H9 (cell line): ENCODE results near the gene COL18A1. TPM values are rescaled to one million over a fixed set of nuclear protein-coding genes. Genes with fewer than 3 reads are reported as not detected.

ENCODE experiments used
- DNase-seq: peaks from one replicate; pipeline ENCODE4 v3.0.0-alpha.2; 2017
- H2AFZ ChIP-seq: one replicate; pipeline ENCODE4 v1.6.1; 2013; ENCODE audit warnings: mild to moderate bottlenecking, low read length, control low read depth, moderate library complexity
- H2AK5ac ChIP-seq: 2 replicates; pipeline ENCODE4 v1.6.1; 2013; ENCODE audit warnings: low read length, control low read depth, mixed read lengths; ENCODE audit not compliant: insufficient read length
- H2BK120ac ChIP-seq: one replicate; pipeline ENCODE4 v1.6.1; 2013; ENCODE audit warnings: low read depth, mild to moderate bottlenecking, low read length, control low read depth, inconsistent platforms; ENCODE audit not compliant: poor library complexity, severe bottlenecking
- H2BK12ac ChIP-seq: 2 replicates; pipeline ENCODE4 v1.6.1; 2013; ENCODE audit warnings: low read length, control low read depth, mixed read lengths, low read depth; ENCODE audit not compliant: insufficient read length
- H2BK15ac ChIP-seq: 2 replicates; pipeline ENCODE4 v1.6.1; 2013; ENCODE audit warnings: low read depth, low read length, control low read depth
- H2BK20ac ChIP-seq: one replicate; pipeline ENCODE4 v1.6.1; 2013; ENCODE audit warnings: low read depth, mild to moderate bottlenecking, low read length, control low read depth, inconsistent platforms; ENCODE audit not compliant: poor library complexity, severe bottlenecking
- H2BK5ac ChIP-seq: 2 replicates; pipeline ENCODE4 v1.6.1; 2013; ENCODE audit warnings: low read length, control low read depth, mixed read lengths; ENCODE audit not compliant: insufficient read length
- H3K14ac ChIP-seq: 2 replicates; pipeline ENCODE4 v1.6.1; 2013; ENCODE audit warnings: low read length, control low read depth; ENCODE audit not compliant: insufficient read depth
- H3K18ac ChIP-seq: 2 replicates; pipeline ENCODE4 v1.6.1; 2013; ENCODE audit warnings: low read depth, mild to moderate bottlenecking, mixed read lengths, low read length, control low read depth; ENCODE audit not compliant: insufficient read length
- H3K23ac ChIP-seq: 2 replicates; pipeline ENCODE4 v1.6.1; 2013; ENCODE audit warnings: low read length, control low read depth, mixed read lengths, low read depth; ENCODE audit not compliant: insufficient read length
- H3K23me2 ChIP-seq: 2 replicates; pipeline ENCODE4 v1.6.1; 2013; ENCODE audit warnings: low read depth, mild to moderate bottlenecking, mixed read lengths, low read length, control low read depth; ENCODE audit not compliant: insufficient read length, poor library complexity, severe bottlenecking
- H3K27ac ChIP-seq: 2 replicates; pipeline ENCODE4 v1.5.1; 2013; ENCODE audit warnings: low read length, control low read depth, mixed read lengths, low read depth; ENCODE audit not compliant: insufficient read length
- H3K27me3 ChIP-seq: 2 replicates; pipeline ENCODE4 v1.6.1; 2013; ENCODE audit warnings: low read length, control low read depth, inconsistent platforms; ENCODE audit not compliant: insufficient read depth
- H3K4ac ChIP-seq: 2 replicates; pipeline ENCODE4 v1.6.1; 2013; ENCODE audit warnings: low read depth, mild to moderate bottlenecking, control low read depth, inconsistent platforms, low read length, moderate library complexity
- H3K4me1 ChIP-seq: 2 replicates; pipeline ENCODE4 v1.6.1; 2013; ENCODE audit warnings: low read length, control low read depth, inconsistent platforms; ENCODE audit not compliant: insufficient read depth
- H3K4me2 ChIP-seq: 2 replicates; pipeline ENCODE4 v1.6.1; 2013; ENCODE audit warnings: low read length, control low read depth, mixed read lengths; ENCODE audit not compliant: insufficient read length, insufficient read depth
- H3K56ac ChIP-seq: 2 replicates; pipeline ENCODE4 v1.6.1; 2013; ENCODE audit warnings: low read depth, mild to moderate bottlenecking, mixed read lengths, low read length, control low read depth; ENCODE audit not compliant: insufficient read length
- H3K79me1 ChIP-seq: 2 replicates; pipeline ENCODE4 v1.6.1; 2013; ENCODE audit warnings: low read depth, mild to moderate bottlenecking, moderate library complexity, low read length, control low read depth, inconsistent platforms; ENCODE audit not compliant: insufficient read depth, poor library complexity, severe bottlenecking
- H3K79me2 ChIP-seq: 2 replicates; pipeline ENCODE4 v1.6.1; 2013; ENCODE audit warnings: low read length, control low read depth, inconsistent platforms; ENCODE audit not compliant: insufficient read depth
- H3K9ac ChIP-seq: 2 replicates; pipeline ENCODE4 v1.6.1; 2013; ENCODE audit warnings: low read length, control low read depth, mixed read lengths; ENCODE audit not compliant: insufficient read length; ENCODE audit errors: extremely low read depth
- H3K9me3 ChIP-seq: one replicate; pipeline ENCODE4 v1.6.1; 2013; ENCODE audit warnings: low read depth, low read length, inconsistent platforms; ENCODE audit not compliant: control insufficient read depth
- H3T11ph ChIP-seq: one replicate; pipeline ENCODE4 v1.6.1; 2013; ENCODE audit warnings: mild to moderate bottlenecking, low read length, control low read depth, inconsistent platforms
- H4K20me1 ChIP-seq: one replicate; pipeline ENCODE4 v1.6.1; 2013; ENCODE audit not compliant: control insufficient read depth, insufficient read length, insufficient read depth
- H4K5ac ChIP-seq: 2 replicates; pipeline ENCODE4 v1.6.1; 2013; ENCODE audit warnings: low read depth, mild to moderate bottlenecking, mixed read lengths, low read length, control low read depth; ENCODE audit not compliant: insufficient read length
- H4K8ac ChIP-seq: replicated peaks from 2 replicates; pipeline ENCODE4 v1.6.1; 2013; ENCODE audit warnings: low read length, control low read depth, mixed read lengths, low read depth; ENCODE audit not compliant: insufficient read length
- H4K91ac ChIP-seq: 2 replicates; pipeline ENCODE4 v1.6.1; 2013; ENCODE audit warnings: low read depth, mild to moderate bottlenecking, moderate library complexity, mixed read lengths, low read length, control low read depth; ENCODE audit not compliant: insufficient read length
- H3K27ac Mint-ChIP-seq, 3 experiments: 2 replicates in 2 of 3; 3 replicates in 1 of 3; pipeline ENCODE4 v1.8.0; 2020 to 2021; ENCODE audit warnings: mixed read lengths in 3 of 3, mild to moderate bottlenecking in 1 of 3, moderate library complexity in 1 of 3
- H3K27me3 Mint-ChIP-seq: 2 replicates; pipeline ENCODE4 v1.8.0; 2021; ENCODE audit warnings: low read depth, mild to moderate bottlenecking, moderate library complexity, mixed read lengths
- H3K36me3 Mint-ChIP-seq, 3 experiments: 2 replicates in 2 of 3; 3 replicates in 1 of 3; pipeline ENCODE4 v1.8.0; 2020 to 2021; ENCODE audit warnings: low read depth in 3 of 3, mixed read lengths in 3 of 3; ENCODE audit not compliant: insufficient read depth in 1 of 3
- H3K4me1 Mint-ChIP-seq, 2 experiments: 2 replicates each; pipeline ENCODE4 v1.8.0; 2020; ENCODE audit warnings: mixed read lengths in 2 of 2
- H3K4me3 Mint-ChIP-seq, 2 experiments: 2 replicates in 1 of 2; 3 replicates in 1 of 2; pipeline ENCODE4 v1.8.0; 2020 to 2021; ENCODE audit warnings: mild to moderate bottlenecking in 2 of 2, mixed read lengths in 2 of 2, moderate library complexity in 1 of 2
- H3K9me3 Mint-ChIP-seq, 2 experiments: 2 replicates in 1 of 2; 3 replicates in 1 of 2; pipeline ENCODE4 v1.8.0; 2020; ENCODE audit warnings: mild to moderate bottlenecking in 2 of 2, mixed read lengths in 2 of 2, moderate library complexity in 1 of 2
- CTCF ChIP-seq: fragments of 200-600 bp; sonication (generic); conservative IDR thresholded peaks from 3 replicates; pipeline ENCODE4 v1.8.0; 2021; ENCODE audit warnings: antibody characterized with exemption, mild to moderate bottlenecking
- WGBS: extraction: QIAGEN DNeasy Blood & Tissue Kit; methylation state at CpG from one replicate; pipeline ENCODE4 v1.1.7; 2013; ENCODE audit warnings: missing lambda C conversion rate, low lambda C conversion rate, mixed read lengths; ENCODE audit not compliant: insufficient read length; ENCODE audit errors: extremely low coverage; 5-methylcytosine and 5-hydroxymethylcytosine counted together
- total RNA-seq: library from RNA; stranded (reverse); gene quantifications from 2 replicates; pipeline ENCODE4 v1.2.1, GENCODE V29; 2021

COL18A1 gene
- total RNA-seq, 1 experiment from 2014 or later, result 232 TPM

- Histone ChIP-seq H3K79me2 (no peaks in the 10 kb centered on the region), H3K27me3 (no peaks in the 10 kb centered on the region), H4K20me1 (no peaks in the 10 kb centered on the region), H2AFZ (no peak overlapping the region), H2BK12ac (no peak overlapping the region), H4K5ac (no peak overlapping the region), H3K9ac (no peak overlapping the region), H3K27ac (no peak overlapping the region), H2BK120ac (no peak overlapping the region), H3K23ac (no peak overlapping the region), H2BK20ac (no peak overlapping the region), H2AK5ac (no peak overlapping the region), H3K4me1 (no peaks in the 10 kb centered on the region), H3K4me2 (no peak overlapping the region), H3K23me2 (no peaks in the 10 kb centered on the region), H3T11ph (no peak overlapping the region), H2BK5ac (no peak overlapping the region), H3K18ac (no peak overlapping the region), H3K9me3 (no peaks in the 10 kb centered on the region), H3K14ac (no peak overlapping the region; the same call in 1 of the 2 replicates), H3K4ac (no peak overlapping the region), H2BK15ac (no peak overlapping the region), H3K56ac (no peak overlapping the region), H3K79me1 (no peaks in the 10 kb centered on the region), H4K8ac (no peak overlapping the region), H4K91ac (no peak overlapping the region)
- Mint-ChIP-seq H3K27me3 (peaks cover 6% of the 10 kb centered on the region), H3K9me3 (peaks cover 0 to 8% of the 10 kb centered on the region in 2 experiments; a peak in 3 of 5 replicates), H3K4me3 (no peak overlapping the region), H3K4me1 (peaks cover 11 to 15% of the 10 kb centered on the region in 2 experiments), H3K36me3 (peaks cover 0 to 6% (median 0%) of the 10 kb centered on the region in 3 experiments; a peak in 1 of 7 replicates), H3K27ac (no peak overlapping the region; a peak in 2 of 7 replicates)
- DNase-seq, result no peak
- WGBS, result 100% methylated on average over 3 of the region's 30 CpGs
- no peak for TF ChIP-seq CTCF
These were observed 20.1 kb upstream of the COL18A1 start for GRCh38 chr21:45384656-45385548.
